SU-DHL-6 (cell line): ENCODE measurements around the gene JAKMIP1.

Source experiments
- EZH2phosphoT487 ChIP-seq: fragments of 200-600 bp; sonication (generic), shearing (Covaris generic); conservative IDR thresholded peaks from 2 replicates; pipeline ENCODE4 v1.6.1; 2018; ENCODE audit warnings: mild to moderate bottlenecking, antibody characterized with exemption, low read length, moderate library complexity, mixed read lengths
- TF ChIP-seq, protein P1 (sequence below): fragments of 200-600 bp; sonication (generic); IDR thresholded peaks from one replicate; pipeline ENCODE4 v1.5.1; 2017; ENCODE audit warnings: antibody characterized with exemption, mild to moderate bottlenecking, low read length, moderate library complexity; ENCODE audit not compliant: insufficient read depth, poor library complexity, severe bottlenecking

DNA sequence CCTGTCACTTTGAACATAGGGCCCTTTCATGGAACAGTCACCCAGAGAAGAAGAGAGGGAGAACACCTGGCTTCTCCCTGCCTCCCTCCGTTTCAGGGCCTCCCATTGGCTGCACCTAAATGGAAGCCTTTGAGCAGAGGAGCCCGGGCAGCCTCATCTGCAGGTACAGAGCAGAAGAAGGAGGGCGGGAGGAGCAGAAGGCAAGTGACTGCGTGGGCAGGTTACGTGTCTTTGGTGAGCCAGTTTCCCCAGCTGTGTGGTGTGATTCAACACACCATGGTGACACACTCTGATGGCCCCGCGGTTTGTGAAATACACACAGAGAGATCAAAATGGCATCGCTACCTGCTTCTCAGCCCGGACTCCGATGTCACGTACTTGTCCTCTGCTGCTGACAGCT lies 182.5 kb downstream of the JAKMIP1 start:
- TF ChIP-seq, protein P1, sequence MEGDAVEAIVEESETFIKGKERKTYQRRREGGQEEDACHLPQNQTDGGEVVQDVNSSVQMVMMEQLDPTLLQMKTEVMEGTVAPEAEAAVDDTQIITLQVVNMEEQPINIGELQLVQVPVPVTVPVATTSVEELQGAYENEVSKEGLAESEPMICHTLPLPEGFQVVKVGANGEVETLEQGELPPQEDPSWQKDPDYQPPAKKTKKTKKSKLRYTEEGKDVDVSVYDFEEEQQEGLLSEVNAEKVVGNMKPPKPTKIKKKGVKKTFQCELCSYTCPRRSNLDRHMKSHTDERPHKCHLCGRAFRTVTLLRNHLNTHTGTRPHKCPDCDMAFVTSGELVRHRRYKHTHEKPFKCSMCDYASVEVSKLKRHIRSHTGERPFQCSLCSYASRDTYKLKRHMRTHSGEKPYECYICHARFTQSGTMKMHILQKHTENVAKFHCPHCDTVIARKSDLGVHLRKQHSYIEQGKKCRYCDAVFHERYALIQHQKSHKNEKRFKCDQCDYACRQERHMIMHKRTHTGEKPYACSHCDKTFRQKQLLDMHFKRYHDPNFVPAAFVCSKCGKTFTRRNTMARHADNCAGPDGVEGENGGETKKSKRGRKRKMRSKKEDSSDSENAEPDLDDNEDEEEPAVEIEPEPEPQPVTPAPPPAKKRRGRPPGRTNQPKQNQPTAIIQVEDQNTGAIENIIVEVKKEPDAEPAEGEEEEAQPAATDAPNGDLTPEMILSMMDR = no peak
- TF ChIP-seq EZH2phosphoT487 = no peak
